ENCODE measurements around the gene TRIM44.

GRCh38 chr11:35794333-35794732, 131.8 kb downstream of the TRIM44 start:
- no peak for TF ChIP-seq RAD21 (IDR thresholded peaks at IDR 0.05; ENCODE audit: low read depth)
- TF ChIP-seq CTCF (IDR thresholded peaks at IDR 0.05 in 2 of 3, conservative IDR thresholded peaks at IDR 0.05 in 1 of 3; ENCODE audit: borderline replicate concordance in 1 of 3, insufficient read depth in 1 of 3, low read depth in 2 of 3, low read length in 2 of 3): no peak
- no peak for TF ChIP-seq POLR2A (IDR thresholded peaks at IDR 0.05; ENCODE audit: borderline replicate concordance, extremely low read depth, insufficient read depth, insufficient read length)
- TF ChIP-seq CEBPB (IDR thresholded peaks at IDR 0.05; ENCODE audit: low read depth): no peak

Measured in HCT116 (cell line).